K562 (cell line): ENCODE data around the gene NUP210. TPM values are rescaled to one million over a fixed set of nuclear protein-coding genes. Genes with fewer than 3 reads are reported as not detected.

Source experiments
- GABPB1 ChIP-seq: sonication (generic); formaldehyde crosslinking; IDR thresholded peaks from 2 replicates; pipeline ENCODE4 v1.8.0; 2022; ENCODE audit warnings: mild to moderate bottlenecking, missing genetic modification reagents
- HDAC2 ChIP-seq: fragments of 450-650 bp; IDR thresholded peaks from 2 replicates; pipeline ENCODE4 v1.6.1; 2016; ENCODE audit warnings: mild to moderate bottlenecking
- HNRNPK ChIP-seq: fragments of 200-400 bp; formaldehyde crosslinking; IDR thresholded peaks from one replicate; pipeline ENCODE4 v1.6.1; 2018; ENCODE audit warnings: mild to moderate bottlenecking, low read depth, low read length; ENCODE audit not compliant: poor library complexity, severe bottlenecking
- KDM5B ChIP-seq: fragments of 200-600 bp; sonication (generic); IDR thresholded peaks from 2 replicates; pipeline ENCODE4 v1.6.1; 2012; ENCODE audit warnings: low read depth, mild to moderate bottlenecking, moderate library complexity, low read length, control low read depth, inconsistent platforms; ENCODE audit not compliant: insufficient replicate concordance
- MAFK ChIP-seq: IDR thresholded peaks from 2 replicates; pipeline ENCODE4 v1.6.1; 2011; ENCODE audit warnings: low read length, improper control_type of control experiment
- MECOM ChIP-seq: fragments of 250-450 bp; sonication (Bioruptor Pico); IDR thresholded peaks from 2 replicates; pipeline ENCODE4 v1.8.0; 2022; ENCODE audit warnings: inconsistent platforms
- MED1 ChIP-seq: sonication (generic); formaldehyde crosslinking; IDR thresholded peaks from 2 replicates; pipeline ENCODE4 v1.8.1; 2023; ENCODE audit warnings: missing genetic modification reagents, borderline replicate concordance
- NONO ChIP-seq, 2 experiments: fragments of 200-400 bp in 1 of 2; fragments of 450-650 bp in 1 of 2; formaldehyde crosslinking in 1 of 2; IDR thresholded peaks; 2 replicates each; pipeline ENCODE4 v1.6.1; 2017; ENCODE audit warnings: low read depth in 2 of 2, mild to moderate bottlenecking in 2 of 2, moderate library complexity in 2 of 2, low read length in 1 of 2
- PRMT5 ChIP-seq: sonication (generic); formaldehyde crosslinking; IDR thresholded peaks from 2 replicates; pipeline ENCODE4 v1.5.0; 2020; ENCODE audit warnings: missing genetic modification reagents
- ZFPM2 ChIP-seq: fragments of 250-450 bp; sonication (Bioruptor Pico); IDR thresholded peaks from 2 replicates; pipeline ENCODE4 v1.5.1; 2022; ENCODE audit warnings: mild to moderate bottlenecking
- polyA plus RNA-seq, 8 experiments: library from polyadenylated mRNA; depleted of rRNA in 4 of 8; stranded (reverse) in 5 of 8; unstranded in 3 of 8; fragments of >200 nt; fragmentation: Nextera tagmentation in 2 of 8; fragmentation: Illumina TruSeq in 1 of 8; extraction: Ambion mirVana in 2 of 8; extraction: Trizol in 1 of 8; gene quantifications; 2 replicates each; pipeline versions ENCODE4 v1.2.1 to v1.2.3, GENCODE V29; 2011 to 2014; ENCODE audit warnings: inconsistent platforms in 1 of 8, missing spikeins in 1 of 8
- total RNA-seq, 7 experiments: library from RNA; depleted of rRNA in 6 of 7; stranded (reverse); fragments of >200 nt in 6 of 7; fragmentation: Illumina TruSeq in 2 of 7; extraction: Trizol in 2 of 7; gene quantifications; 2 replicates each; pipeline versions ENCODE4 v1.2.1 to v1.2.3, GENCODE V29; 2011 to 2021; ENCODE audit warnings: low replicate concordance in 1 of 7
- TF ChIP-seq, protein P1 (sequence below), 2 experiments: fragments of 250-450 bp in 1 of 2; fragments of 450-650 bp in 1 of 2; sonication (Bioruptor Pico) in 1 of 2; IDR thresholded peaks; 2 replicates each; pipeline versions ENCODE4 v1.6.1 to v1.8.0; 2016 to 2021; ENCODE audit warnings: mild to moderate bottlenecking in 2 of 2, moderate library complexity in 2 of 2, missing compliant biosample characterization in 1 of 2, missing genetic modification characterization in 1 of 2
- TF ChIP-seq, protein P2 (sequence below): fragments of 450-650 bp; IDR thresholded peaks from 2 replicates; pipeline ENCODE4 v1.6.1; 2016; ENCODE audit warnings: low read depth
- TF ChIP-seq, protein P3 (sequence below): sonication (generic); formaldehyde crosslinking; IDR thresholded peaks from 2 replicates; pipeline ENCODE4 v1.8.1; 2023; ENCODE audit warnings: mild to moderate bottlenecking, missing genetic modification reagents
- TF ChIP-seq, protein P4 (sequence below), 3 experiments: IDR thresholded peaks in 2 of 3; conservative IDR thresholded peaks in 1 of 3; 2 replicates each; pipeline ENCODE4 v1.5.1; 2011 to 2012; ENCODE audit warnings: low read length in 3 of 3, mild to moderate bottlenecking in 3 of 3, control low read depth in 2 of 3, improper control_type of control experiment in 1 of 3, inconsistent platforms in 1 of 3, low read depth in 1 of 3, mixed read lengths in 1 of 3, moderate library complexity in 1 of 3; ENCODE audit not compliant: insufficient read depth in 2 of 3

The NUP210 gene
- total and polyA plus RNA-seq, 9 of the 15 experiments (the other 6 are each of a cell fraction or from before 2014, with no cell fraction given), result 1.2 to 138 (median 44.0) TPM

DNA sequence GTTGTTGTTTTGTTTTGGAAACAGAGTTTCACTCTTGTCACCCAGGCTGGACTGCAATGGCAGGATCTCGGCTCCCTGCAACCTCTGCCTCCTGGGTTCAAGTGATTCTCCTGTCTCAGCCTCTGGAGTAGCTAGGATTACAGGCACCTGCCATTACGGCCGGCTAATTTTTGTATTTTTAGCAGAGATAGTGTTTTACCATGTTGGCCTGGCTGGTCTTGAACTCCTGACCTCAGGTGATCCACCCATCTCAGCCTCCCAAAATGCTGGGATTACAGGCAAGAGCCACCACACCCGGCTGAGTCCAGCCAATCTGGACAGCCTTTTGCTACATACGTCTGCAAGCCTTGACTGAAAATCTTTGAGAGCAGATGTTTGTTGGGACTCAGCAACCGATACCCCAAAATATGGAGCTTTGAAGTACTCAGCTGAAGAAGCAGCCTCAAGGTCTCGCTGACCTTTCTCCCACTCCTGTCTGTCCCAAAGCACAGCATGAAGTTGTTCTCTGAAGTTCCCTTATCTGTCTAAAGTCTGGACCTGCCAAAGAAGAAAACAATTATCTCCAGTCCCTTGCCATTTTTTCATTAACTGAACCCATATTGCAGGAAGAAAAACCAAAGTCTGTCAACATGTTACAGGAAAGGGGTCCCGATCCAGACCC lies 9.6 kb upstream of the NUP210 start (continued):
- TF ChIP-seq MECOM (CRISPR knock-in tag) (no peak), NONO (IDR thresholded peaks at IDR 0.05; ENCODE audit: low read depth in 2 of 2, low read length in 1 of 2) (no peak), MAFK (no peak), GABPB1 (CRISPR knock-in tag) (0 out of 2 replicates have a peak, but pooled peaks have one; percentile 15), HNRNPK (no peak), HDAC2 (no peak), KDM5B (no peak), PRMT5 (no peak), ZFPM2 (CRISPR knock-in tag) (no peak), MED1 (CRISPR knock-in tag) (no peak)
- TF ChIP-seq, protein P1, sequence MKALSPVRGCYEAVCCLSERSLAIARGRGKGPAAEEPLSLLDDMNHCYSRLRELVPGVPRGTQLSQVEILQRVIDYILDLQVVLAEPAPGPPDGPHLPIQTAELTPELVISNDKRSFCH (CRISPR knock-in tag; IDR thresholded peaks at IDR 0.05), result no peak
- TF ChIP-seq, protein P1 (tag; IDR thresholded peaks at IDR 0.05), result peak; percentile 24; the same call in 1 of the 2 replicates
- TF ChIP-seq, protein P2, sequence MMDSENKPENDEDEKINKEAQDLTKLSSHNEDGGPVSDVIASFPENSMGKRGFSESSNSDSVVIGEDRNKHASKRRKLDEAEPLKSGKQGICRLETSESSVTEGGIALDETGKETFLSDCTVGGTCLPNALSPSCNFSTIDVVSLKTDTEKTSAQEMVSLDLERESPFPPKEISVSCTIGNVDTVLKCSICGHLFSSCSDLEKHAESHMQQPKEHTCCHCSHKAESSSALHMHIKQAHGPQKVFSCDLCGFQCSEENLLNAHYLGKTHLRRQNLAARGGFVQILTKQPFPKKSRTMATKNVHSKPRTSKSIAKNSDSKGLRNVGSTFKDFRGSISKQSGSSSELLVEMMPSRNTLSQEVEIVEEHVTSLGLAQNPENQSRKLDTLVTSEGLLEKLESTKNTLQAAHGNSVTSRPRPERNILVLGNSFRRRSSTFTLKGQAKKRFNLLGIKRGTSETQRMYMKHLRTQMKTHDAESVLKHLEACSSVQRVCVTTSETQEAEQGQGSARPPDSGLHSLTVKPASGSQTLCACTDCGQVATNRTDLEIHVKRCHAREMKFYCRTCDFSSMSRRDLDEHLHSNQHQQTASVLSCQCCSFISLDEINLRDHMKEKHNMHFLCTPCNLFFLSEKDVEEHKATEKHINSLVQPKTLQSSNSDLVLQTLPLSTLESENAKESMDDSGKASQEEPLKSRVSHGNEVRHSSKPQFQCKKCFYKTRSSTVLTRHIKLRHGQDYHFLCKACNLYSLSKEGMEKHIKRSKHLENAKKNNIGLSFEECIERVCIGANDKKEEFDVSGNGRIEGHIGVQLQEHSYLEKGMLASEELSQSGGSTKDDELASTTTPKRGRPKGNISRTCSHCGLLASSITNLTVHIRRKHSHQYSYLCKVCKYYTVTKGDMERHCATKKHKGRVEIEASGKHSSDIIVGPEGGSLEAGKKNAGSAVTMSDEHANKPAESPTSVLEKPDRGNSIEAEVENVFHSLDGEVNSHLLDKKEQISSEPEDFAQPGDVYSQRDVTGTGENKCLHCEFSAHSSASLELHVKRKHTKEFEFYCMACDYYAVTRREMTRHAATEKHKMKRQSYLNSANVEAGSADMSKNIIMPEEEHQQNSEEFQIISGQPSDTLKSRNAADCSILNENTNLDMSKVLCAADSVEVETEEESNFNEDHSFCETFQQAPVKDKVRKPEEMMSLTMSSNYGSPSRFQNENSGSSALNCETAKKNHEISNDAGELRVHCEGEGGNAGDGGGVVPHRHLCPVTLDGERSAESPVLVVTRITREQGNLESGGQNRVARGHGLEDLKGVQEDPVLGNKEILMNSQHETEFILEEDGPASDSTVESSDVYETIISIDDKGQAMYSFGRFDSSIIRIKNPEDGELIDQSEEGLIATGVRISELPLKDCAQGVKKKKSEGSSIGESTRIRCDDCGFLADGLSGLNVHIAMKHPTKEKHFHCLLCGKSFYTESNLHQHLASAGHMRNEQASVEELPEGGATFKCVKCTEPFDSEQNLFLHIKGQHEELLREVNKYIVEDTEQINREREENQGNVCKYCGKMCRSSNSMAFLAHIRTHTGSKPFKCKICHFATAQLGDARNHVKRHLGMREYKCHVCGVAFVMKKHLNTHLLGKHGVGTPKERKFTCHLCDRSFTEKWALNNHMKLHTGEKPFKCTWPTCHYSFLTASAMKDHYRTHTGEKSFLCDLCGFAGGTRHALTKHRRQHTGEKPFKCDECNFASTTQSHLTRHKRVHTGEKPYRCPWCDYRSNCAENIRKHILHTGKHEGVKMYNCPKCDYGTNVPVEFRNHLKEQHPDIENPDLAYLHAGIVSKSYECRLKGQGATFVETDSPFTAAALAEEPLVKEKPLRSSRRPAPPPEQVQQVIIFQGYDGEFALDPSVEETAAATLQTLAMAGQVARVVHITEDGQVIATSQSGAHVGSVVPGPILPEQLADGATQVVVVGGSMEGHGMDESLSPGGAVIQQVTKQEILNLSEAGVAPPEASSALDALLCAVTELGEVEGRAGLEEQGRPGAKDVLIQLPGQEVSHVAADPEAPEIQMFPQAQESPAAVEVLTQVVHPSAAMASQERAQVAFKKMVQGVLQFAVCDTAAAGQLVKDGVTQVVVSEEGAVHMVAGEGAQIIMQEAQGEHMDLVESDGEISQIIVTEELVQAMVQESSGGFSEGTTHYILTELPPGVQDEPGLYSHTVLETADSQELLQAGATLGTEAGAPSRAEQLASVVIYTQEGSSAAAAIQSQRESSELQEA, result no peak
- TF ChIP-seq, protein P3, sequence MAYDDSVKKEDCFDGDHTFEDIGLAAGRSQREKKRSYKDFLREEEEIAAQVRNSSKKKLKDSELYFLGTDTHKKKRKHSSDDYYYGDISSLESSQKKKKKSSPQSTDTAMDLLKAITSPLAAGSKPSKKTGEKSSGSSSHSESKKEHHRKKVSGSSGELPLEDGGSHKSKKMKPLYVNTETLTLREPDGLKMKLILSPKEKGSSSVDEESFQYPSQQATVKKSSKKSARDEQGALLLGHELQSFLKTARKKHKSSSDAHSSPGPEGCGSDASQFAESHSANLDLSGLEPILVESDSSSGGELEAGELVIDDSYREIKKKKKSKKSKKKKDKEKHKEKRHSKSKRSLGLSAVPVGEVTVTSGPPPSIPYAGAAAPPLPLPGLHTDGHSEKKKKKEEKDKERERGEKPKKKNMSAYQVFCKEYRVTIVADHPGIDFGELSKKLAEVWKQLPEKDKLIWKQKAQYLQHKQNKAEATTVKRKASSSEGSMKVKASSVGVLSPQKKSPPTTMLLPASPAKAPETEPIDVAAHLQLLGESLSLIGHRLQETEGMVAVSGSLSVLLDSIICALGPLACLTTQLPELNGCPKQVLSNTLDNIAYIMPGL (CRISPR knock-in tag), result no peak
- TF ChIP-seq, protein P4, sequence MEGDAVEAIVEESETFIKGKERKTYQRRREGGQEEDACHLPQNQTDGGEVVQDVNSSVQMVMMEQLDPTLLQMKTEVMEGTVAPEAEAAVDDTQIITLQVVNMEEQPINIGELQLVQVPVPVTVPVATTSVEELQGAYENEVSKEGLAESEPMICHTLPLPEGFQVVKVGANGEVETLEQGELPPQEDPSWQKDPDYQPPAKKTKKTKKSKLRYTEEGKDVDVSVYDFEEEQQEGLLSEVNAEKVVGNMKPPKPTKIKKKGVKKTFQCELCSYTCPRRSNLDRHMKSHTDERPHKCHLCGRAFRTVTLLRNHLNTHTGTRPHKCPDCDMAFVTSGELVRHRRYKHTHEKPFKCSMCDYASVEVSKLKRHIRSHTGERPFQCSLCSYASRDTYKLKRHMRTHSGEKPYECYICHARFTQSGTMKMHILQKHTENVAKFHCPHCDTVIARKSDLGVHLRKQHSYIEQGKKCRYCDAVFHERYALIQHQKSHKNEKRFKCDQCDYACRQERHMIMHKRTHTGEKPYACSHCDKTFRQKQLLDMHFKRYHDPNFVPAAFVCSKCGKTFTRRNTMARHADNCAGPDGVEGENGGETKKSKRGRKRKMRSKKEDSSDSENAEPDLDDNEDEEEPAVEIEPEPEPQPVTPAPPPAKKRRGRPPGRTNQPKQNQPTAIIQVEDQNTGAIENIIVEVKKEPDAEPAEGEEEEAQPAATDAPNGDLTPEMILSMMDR (IDR thresholded peaks at IDR 0.05 in 2 of 3, conservative IDR thresholded peaks at IDR 0.05 in 1 of 3; ENCODE audit: insufficient read depth in 2 of 3, low read depth in 1 of 3, low read length in 3 of 3), result no peak
